GM23338 (cell line): ENCODE data around the gene NSG2. TPM values are rescaled to one million over a fixed set of nuclear protein-coding genes. Genes with fewer than 3 reads are reported as not detected.

Experiments
- ATAC-seq: fragments of 200-7000 bp; cut with Tn5 transposase; 3 replicates; pipeline ENCODE4 v1.9.1; 2020
- DNase-seq: peaks from one replicate; pipeline ENCODE4 v3.0.0-alpha.2; 2015; ENCODE audit warnings: low spot score
- H2AFZ ChIP-seq: fragments of 200-600 bp; sonication (generic); 2 replicates; pipeline ENCODE4 v1.8.0; 2016; ENCODE audit warnings: antibody characterized with exemption, mild to moderate bottlenecking, moderate library complexity
- H3F3A ChIP-seq: fragments of 200-600 bp; sonication (generic); replicated peaks from 2 replicates; pipeline ENCODE4 v1.8.0; 2017; ENCODE audit warnings: antibody characterized with exemption, mixed run types, low read depth
- H3K27ac ChIP-seq: fragments of 200-600 bp; sonication (generic); 2 replicates; pipeline ENCODE4 v1.6.1; 2016; ENCODE audit warnings: low read depth
- H3K27me3 ChIP-seq: fragments of 200-600 bp; sonication (generic); 2 replicates; pipeline ENCODE4 v1.8.0; 2016; ENCODE audit warnings: mild to moderate bottlenecking, mixed run types, moderate library complexity; ENCODE audit not compliant: insufficient read depth
- H3K36me3 ChIP-seq: fragments of 200-600 bp; sonication (generic); 2 replicates; pipeline ENCODE4 v1.8.0; 2016; ENCODE audit warnings: mild to moderate bottlenecking; ENCODE audit not compliant: insufficient read depth
- H3K4me1 ChIP-seq: fragments of 200-600 bp; sonication (generic); 2 replicates; pipeline ENCODE4 v1.8.0; 2016; ENCODE audit warnings: mild to moderate bottlenecking, moderate library complexity; ENCODE audit not compliant: insufficient read depth
- H3K4me2 ChIP-seq: fragments of 200-600 bp; sonication (generic); 2 replicates; pipeline ENCODE4 v1.7.1; 2017; ENCODE audit warnings: mixed run types
- H3K4me3 ChIP-seq: fragments of 200-600 bp; sonication (generic); 2 replicates; pipeline ENCODE4 v1.6.1; 2016; ENCODE audit warnings: mixed run types
- H3K79me2 ChIP-seq: fragments of 200-600 bp; sonication (generic); replicated peaks from 2 replicates; pipeline ENCODE4 v1.8.0; 2017; ENCODE audit warnings: mild to moderate bottlenecking; ENCODE audit not compliant: insufficient read depth
- H3K9me2 ChIP-seq: fragments of 200-600 bp; sonication (generic); 2 replicates; pipeline ENCODE4 v1.8.0; 2017; ENCODE audit not compliant: insufficient read depth
- H4K20me1 ChIP-seq: fragments of 200-600 bp; sonication (generic); replicated peaks from 2 replicates; pipeline ENCODE4 v1.8.0; 2017; ENCODE audit warnings: mild to moderate bottlenecking; ENCODE audit not compliant: insufficient read depth
- H3K27ac Mint-ChIP-seq: 2 replicates; pipeline ENCODE4 v1.8.0; 2020; ENCODE audit warnings: inconsistent platforms, mild to moderate bottlenecking, moderate library complexity, mixed read lengths
- H3K27me3 Mint-ChIP-seq: 3 replicates; pipeline ENCODE4 v1.8.0; 2022; ENCODE audit warnings: low read depth, mild to moderate bottlenecking, moderate library complexity, mixed read lengths, inconsistent platforms; ENCODE audit not compliant: insufficient read depth, poor library complexity
- H3K36me3 Mint-ChIP-seq: 3 replicates; pipeline ENCODE4 v1.8.0; 2021; ENCODE audit warnings: low read depth, mild to moderate bottlenecking, inconsistent platforms, moderate library complexity, mixed read lengths
- H3K4me1 Mint-ChIP-seq: 3 replicates; pipeline ENCODE4 v1.8.0; 2020; ENCODE audit warnings: mild to moderate bottlenecking, inconsistent platforms, mixed read lengths
- H3K4me3 Mint-ChIP-seq: 3 replicates; pipeline ENCODE4 v1.8.0; 2021; ENCODE audit warnings: moderate library complexity, mild to moderate bottlenecking, inconsistent platforms, mixed read lengths
- H3K9me3 Mint-ChIP-seq: 3 replicates; pipeline ENCODE4 v1.8.0; 2020; ENCODE audit warnings: moderate library complexity, mild to moderate bottlenecking, inconsistent platforms, mixed read lengths
- CREB1 ChIP-seq: fragments of 250-450 bp; sonication (Bioruptor Pico); IDR thresholded peaks from 2 replicates; pipeline ENCODE4 v1.5.0; 2020; ENCODE audit warnings: low read depth, mild to moderate bottlenecking, moderate library complexity
- EZH2 ChIP-seq: fragments of 200-600 bp; sonication (generic); IDR thresholded peaks from one replicate; pipeline ENCODE4 v1.8.0; 2017; ENCODE audit warnings: antibody characterized with exemption, mild to moderate bottlenecking, low read depth; ENCODE audit not compliant: unreplicated experiment
- EZH2phosphoT487 ChIP-seq: fragments of 200-600 bp; sonication (generic); IDR thresholded peaks from one replicate; pipeline ENCODE4 v1.8.1; 2018; ENCODE audit warnings: antibody characterized with exemption; ENCODE audit not compliant: unreplicated experiment
- JUNB ChIP-seq: IDR thresholded peaks from one replicate; pipeline ENCODE4 v1.6.1; 2016; ENCODE audit warnings: antibody characterized with exemption; ENCODE audit not compliant: unreplicated experiment
- NANOG ChIP-seq: IDR thresholded peaks from 2 replicates; pipeline ENCODE4 v1.6.1; 2016; ENCODE audit warnings: antibody characterized with exemption, borderline replicate concordance
- POLR2AphosphoS5 ChIP-seq: IDR thresholded peaks from 2 replicates; pipeline ENCODE4 v1.6.1; 2016; ENCODE audit warnings: antibody characterized with exemption, low read depth
- STAT1 ChIP-seq: IDR thresholded peaks from one replicate; pipeline ENCODE4 v1.6.1; 2016; ENCODE audit warnings: antibody characterized with exemption; ENCODE audit not compliant: unreplicated experiment
- ZNF114 ChIP-seq: fragments of 250-450 bp; sonication (Bioruptor Pico); IDR thresholded peaks from 2 replicates; pipeline ENCODE4 v1.5.0; 2020; ENCODE audit warnings: mild to moderate bottlenecking, moderate library complexity
- ZNF331 ChIP-seq: fragments of 250-450 bp; sonication (Bioruptor Pico); IDR thresholded peaks from 2 replicates; pipeline ENCODE4 v1.5.0; 2020; ENCODE audit warnings: low read depth, mild to moderate bottlenecking, moderate library complexity
- polyA plus RNA-seq: library from polyadenylated mRNA; unstranded; fragments of >200 nt; fragmentation: Nextera tagmentation; extraction: Ambion mirVana; gene quantifications from 2 replicates; pipeline ENCODE4 v1.2.1, GENCODE V29; 2016
- total RNA-seq: library from RNA; depleted of rRNA; stranded (reverse); fragments of >200 nt; shearing (Covaris generic); gene quantifications from 2 replicates; pipeline ENCODE4 v1.2.3, GENCODE V29; 2014
- TF ChIP-seq, protein P1 (sequence below): IDR thresholded peaks from 2 replicates; pipeline ENCODE4 v1.6.1; 2016; ENCODE audit warnings: antibody characterized with exemption
- TF ChIP-seq, protein P2 (sequence below): fragments of 250-450 bp; sonication (Bioruptor Pico); IDR thresholded peaks from 2 replicates; pipeline ENCODE4 v1.5.0; 2020; ENCODE audit warnings: mild to moderate bottlenecking, moderate library complexity

The NSG2 gene
- total and polyA plus RNA-seq, 2 experiments from 2014 or later, result 0.16 TPM; not detected in 1

DNA sequence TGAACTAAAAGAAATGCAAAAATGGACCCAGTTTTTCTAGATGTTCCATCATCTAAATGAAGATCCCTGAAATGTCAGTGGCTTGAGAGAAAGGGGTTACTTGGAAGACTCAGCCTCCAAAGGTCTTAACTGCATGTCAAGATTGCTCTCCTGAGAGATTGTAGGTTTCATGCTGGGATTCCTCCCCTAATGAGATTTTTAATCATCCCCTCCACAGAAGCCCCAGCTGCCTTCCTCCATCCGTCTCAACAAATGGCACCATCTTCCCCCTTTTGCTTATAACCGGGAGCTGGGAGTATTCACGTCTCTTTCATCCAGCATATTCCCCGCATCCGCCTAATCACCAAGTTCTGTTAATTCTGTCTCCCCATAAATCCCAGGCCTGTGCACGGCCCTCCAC, 104.5 kb downstream of the NSG2 start:
- H3K4me3 Mint-ChIP-seq, result no peak overlapping the region
- H3K4me1 ChIP-seq, result no peaks in the 10 kb centered on the region
- no peaks in the 10 kb centered on the region for H3K27me3 ChIP-seq
- no peaks in the 10 kb centered on the region for H3K36me3 Mint-ChIP-seq
- peaks cover 4% of the 10 kb centered on the region; the same call in 1 of the 3 replicates for H3K9me3 Mint-ChIP-seq
- no peak overlapping the region for H2AFZ ChIP-seq
- no peak overlapping the region for H3K4me2 ChIP-seq
- DNase-seq (no peak), ATAC-seq (no peak)
- no peaks in the 10 kb centered on the region for H3K27me3 Mint-ChIP-seq
- H3K4me1 Mint-ChIP-seq, result no peaks in the 10 kb centered on the region
- no peaks in the 10 kb centered on the region for H3K36me3 ChIP-seq
- no peaks in the 10 kb centered on the region for H3K79me2 ChIP-seq
- no peaks in the 10 kb centered on the region for H3F3A ChIP-seq
- H4K20me1 ChIP-seq, result no peaks in the 10 kb centered on the region
- H3K9me2 ChIP-seq, result no peaks in the 10 kb centered on the region
- no peak overlapping the region for H3K27ac Mint-ChIP-seq
- TF ChIP-seq ZNF114 (CRISPR knock-in tag) (no peak), CREB1 (no peak), POLR2AphosphoS5 (no peak), ZNF331 (CRISPR knock-in tag) (no peak), JUNB (no peak)
- TF ChIP-seq, protein P1, sequence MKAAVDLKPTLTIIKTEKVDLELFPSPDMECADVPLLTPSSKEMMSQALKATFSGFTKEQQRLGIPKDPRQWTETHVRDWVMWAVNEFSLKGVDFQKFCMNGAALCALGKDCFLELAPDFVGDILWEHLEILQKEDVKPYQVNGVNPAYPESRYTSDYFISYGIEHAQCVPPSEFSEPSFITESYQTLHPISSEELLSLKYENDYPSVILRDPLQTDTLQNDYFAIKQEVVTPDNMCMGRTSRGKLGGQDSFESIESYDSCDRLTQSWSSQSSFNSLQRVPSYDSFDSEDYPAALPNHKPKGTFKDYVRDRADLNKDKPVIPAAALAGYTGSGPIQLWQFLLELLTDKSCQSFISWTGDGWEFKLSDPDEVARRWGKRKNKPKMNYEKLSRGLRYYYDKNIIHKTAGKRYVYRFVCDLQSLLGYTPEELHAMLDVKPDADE, result no peak
- no peak overlapping the region for H3K4me3 ChIP-seq
- H3K27ac ChIP-seq, result no peak overlapping the region

DNA sequence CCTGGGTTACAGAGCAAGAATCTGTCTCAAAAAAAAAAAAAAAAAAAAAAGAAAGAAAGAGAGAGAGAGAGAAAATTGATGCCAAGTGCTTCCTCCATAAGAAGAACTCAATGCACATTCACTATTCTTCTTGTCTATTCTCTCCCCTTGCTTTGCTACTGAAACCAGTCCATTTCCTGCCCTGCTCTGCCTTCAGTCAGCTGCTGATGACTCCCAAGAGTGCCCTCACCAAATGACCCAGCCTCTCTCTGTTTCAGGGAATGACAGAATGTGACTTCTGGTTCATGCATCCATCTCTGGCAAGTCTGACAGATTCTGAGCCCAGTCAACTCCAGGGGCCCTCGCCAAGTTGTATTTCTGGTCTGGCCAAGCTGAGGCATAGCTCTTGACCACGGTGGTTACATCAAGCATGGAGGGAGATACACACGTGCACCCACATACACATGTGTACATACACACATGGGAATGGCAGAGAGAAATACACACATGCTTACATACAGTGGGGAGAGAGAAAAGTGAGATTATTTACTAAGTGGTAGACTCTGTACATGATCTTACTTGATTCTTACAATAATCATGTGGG, 106.2 kb downstream of the NSG2 start:
- peaks cover 4% of the 10 kb centered on the region; the same call in 2 of the 3 replicates for H3K9me3 Mint-ChIP-seq
- H3K4me1 ChIP-seq, result peaks cover 5% of the 10 kb centered on the region
- no peak overlapping the region for H3K27ac ChIP-seq
- H3K27me3 Mint-ChIP-seq, result no peaks in the 10 kb centered on the region
- DNase-seq (no peak), ATAC-seq (no peak)
- H3K4me1 Mint-ChIP-seq, result peaks cover 4% of the 10 kb centered on the region; the same call in 1 of the 3 replicates
- no peak overlapping the region for H3K27ac Mint-ChIP-seq
- no peaks in the 10 kb centered on the region for H3K9me2 ChIP-seq
- H3K4me3 ChIP-seq, result no peak overlapping the region
- no peaks in the 10 kb centered on the region for H3K36me3 ChIP-seq
- no peaks in the 10 kb centered on the region for H3K79me2 ChIP-seq
- H3K4me2 ChIP-seq, result no peak overlapping the region
- no peak overlapping the region for H2AFZ ChIP-seq
- no peaks in the 10 kb centered on the region for H4K20me1 ChIP-seq
- no peaks in the 10 kb centered on the region for H3K36me3 Mint-ChIP-seq
- no peaks in the 10 kb centered on the region for H3K27me3 ChIP-seq
- no peaks in the 10 kb centered on the region for H3F3A ChIP-seq
- H3K4me3 Mint-ChIP-seq, result no peak overlapping the region
- no peak for TF ChIP-seq CREB1
- TF ChIP-seq JUNB, result no peak
- TF ChIP-seq, protein P1, result no peak
- no peak for TF ChIP-seq STAT1
- no peak for TF ChIP-seq ZNF331 (CRISPR knock-in tag)
- no peak for TF ChIP-seq EZH2
- no peak for TF ChIP-seq EZH2phosphoT487
- TF ChIP-seq POLR2AphosphoS5, result no peak
- TF ChIP-seq NANOG, result no peak
- TF ChIP-seq, protein P2, sequence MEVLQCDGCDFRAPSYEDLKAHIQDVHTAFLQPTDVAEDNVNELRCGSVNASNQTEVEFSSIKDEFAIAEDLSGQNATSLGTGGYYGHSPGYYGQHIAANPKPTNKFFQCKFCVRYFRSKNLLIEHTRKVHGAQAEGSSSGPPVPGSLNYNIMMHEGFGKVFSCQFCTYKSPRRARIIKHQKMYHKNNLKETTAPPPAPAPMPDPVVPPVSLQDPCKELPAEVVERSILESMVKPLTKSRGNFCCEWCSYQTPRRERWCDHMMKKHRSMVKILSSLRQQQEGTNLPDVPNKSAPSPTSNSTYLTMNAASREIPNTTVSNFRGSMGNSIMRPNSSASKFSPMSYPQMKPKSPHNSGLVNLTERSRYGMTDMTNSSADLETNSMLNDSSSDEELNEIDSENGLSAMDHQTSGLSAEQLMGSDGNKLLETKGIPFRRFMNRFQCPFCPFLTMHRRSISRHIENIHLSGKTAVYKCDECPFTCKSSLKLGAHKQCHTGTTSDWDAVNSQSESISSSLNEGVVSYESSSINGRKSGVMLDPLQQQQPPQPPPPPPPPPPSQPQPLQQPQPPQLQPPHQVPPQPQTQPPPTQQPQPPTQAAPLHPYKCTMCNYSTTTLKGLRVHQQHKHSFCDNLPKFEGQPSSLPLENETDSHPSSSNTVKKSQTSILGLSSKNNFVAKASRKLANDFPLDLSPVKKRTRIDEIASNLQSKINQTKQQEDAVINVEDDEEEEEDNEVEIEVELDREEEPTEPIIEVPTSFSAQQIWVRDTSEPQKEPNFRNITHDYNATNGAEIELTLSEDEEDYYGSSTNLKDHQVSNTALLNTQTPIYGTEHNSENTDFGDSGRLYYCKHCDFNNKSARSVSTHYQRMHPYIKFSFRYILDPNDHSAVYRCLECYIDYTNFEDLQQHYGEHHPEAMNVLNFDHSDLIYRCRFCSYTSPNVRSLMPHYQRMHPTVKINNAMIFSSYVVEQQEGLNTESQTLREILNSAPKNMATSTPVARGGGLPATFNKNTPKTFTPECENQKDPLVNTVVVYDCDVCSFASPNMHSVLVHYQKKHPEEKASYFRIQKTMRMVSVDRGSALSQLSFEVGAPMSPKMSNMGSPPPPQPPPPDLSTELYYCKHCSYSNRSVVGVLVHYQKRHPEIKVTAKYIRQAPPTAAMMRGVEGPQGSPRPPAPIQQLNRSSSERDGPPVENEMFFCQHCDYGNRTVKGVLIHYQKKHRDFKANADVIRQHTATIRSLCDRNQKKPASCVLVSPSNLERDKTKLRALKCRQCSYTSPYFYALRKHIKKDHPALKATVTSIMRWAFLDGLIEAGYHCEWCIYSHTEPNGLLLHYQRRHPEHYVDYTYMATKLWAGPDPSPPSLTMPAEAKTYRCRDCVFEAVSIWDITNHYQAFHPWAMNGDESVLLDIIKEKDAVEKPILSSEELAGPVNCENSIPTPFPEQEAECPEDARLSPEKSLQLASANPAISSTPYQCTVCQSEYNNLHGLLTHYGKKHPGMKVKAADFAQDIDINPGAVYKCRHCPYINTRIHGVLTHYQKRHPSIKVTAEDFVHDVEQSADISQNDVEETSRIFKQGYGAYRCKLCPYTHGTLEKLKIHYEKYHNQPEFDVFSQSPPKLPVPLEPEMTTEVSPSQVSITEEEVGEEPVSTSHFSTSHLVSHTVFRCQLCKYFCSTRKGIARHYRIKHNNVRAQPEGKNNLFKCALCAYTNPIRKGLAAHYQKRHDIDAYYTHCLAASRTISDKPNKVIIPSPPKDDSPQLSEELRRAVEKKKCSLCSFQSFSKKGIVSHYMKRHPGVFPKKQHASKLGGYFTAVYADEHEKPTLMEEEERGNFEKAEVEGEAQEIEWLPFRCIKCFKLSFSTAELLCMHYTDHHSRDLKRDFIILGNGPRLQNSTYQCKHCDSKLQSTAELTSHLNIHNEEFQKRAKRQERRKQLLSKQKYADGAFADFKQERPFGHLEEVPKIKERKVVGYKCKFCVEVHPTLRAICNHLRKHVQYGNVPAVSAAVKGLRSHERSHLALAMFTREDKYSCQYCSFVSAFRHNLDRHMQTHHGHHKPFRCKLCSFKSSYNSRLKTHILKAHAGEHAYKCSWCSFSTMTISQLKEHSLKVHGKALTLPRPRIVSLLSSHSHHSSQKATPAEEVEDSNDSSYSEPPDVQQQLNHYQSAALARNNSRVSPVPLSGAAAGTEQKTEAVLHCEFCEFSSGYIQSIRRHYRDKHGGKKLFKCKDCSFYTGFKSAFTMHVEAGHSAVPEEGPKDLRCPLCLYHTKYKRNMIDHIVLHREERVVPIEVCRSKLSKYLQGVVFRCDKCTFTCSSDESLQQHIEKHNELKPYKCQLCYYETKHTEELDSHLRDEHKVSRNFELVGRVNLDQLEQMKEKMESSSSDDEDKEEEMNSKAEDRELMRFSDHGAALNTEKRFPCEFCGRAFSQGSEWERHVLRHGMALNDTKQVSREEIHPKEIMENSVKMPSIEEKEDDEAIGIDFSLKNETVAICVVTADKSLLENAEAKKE (CRISPR knock-in tag), result no peak
